Endothelial cell of umbilical vein (primary cell): Measurements from ENCODE around the gene GRPEL1. TPM values are rescaled to one million over a fixed set of nuclear protein-coding genes. Genes with fewer than 3 reads are reported as not detected.

ENCODE experiments used
- BruUV-seq: library from RNA; stranded (reverse); fragments of 400-500 nt; replicated peaks from 2 replicates; lab custom pipeline; 2021; lab: Mats Ljungman, UMichigan
- CTCF ChIA-PET: fragments of 300-600, 350-600 bp; sonication (Branson Sonifier 250); formaldehyde crosslinking; loops from one replicate; lab custom pipeline; 2021; ENCODE audit warnings: antibody characterized with exemption, inconsistent platforms; lab: Charles Lee
- POLR2A ChIA-PET: fragments of 300-600, 350-600 bp; sonication (Branson Sonifier 250); formaldehyde crosslinking; loops from one replicate; lab custom pipeline; 2021; ENCODE audit warnings: antibody characterized with exemption, inconsistent platforms; lab: Charles Lee
- DNase-seq: peaks from one replicate; pipeline ENCODE4 v3.0.0-alpha.2; 2011; ENCODE audit warnings: low read depth, low spot score
- FAIRE-seq: peaks from 2 replicates; lab custom pipeline; 2011; peaks lifted over from hg19 to GRCh38; lab: Jason Lieb, UNC
- H2AFZ ChIP-seq: 2 replicates; pipeline ENCODE4 v1.6.0; 2012; ENCODE audit warnings: low read depth, low read length, control low read depth, inconsistent platforms
- H3K27ac ChIP-seq: 2 replicates; pipeline ENCODE4 v1.5.1; 2011; ENCODE audit warnings: low read depth, mild to moderate bottlenecking, control low read depth, low read length, moderate library complexity; ENCODE audit not compliant: insufficient read depth
- H3K27me3 ChIP-seq, 2 experiments: 2 replicates each; pipeline versions ENCODE4 v1.6.0 to v1.6.1; 2011; ENCODE audit warnings: low read length in 2 of 2, mixed read lengths in 1 of 2; ENCODE audit not compliant: control insufficient read depth in 2 of 2, insufficient read depth in 2 of 2
- H3K36me3 ChIP-seq, 2 experiments: 2 replicates in 1 of 2; 3 replicates in 1 of 2; pipeline ENCODE4 v1.5.1; 2011; ENCODE audit warnings: low read length in 2 of 2, mild to moderate bottlenecking in 1 of 2, moderate library complexity in 1 of 2; ENCODE audit not compliant: control insufficient read depth in 2 of 2, insufficient read depth in 2 of 2; ENCODE audit errors: extremely low read depth in 1 of 2
- H3K4me1 ChIP-seq: 3 replicates; pipeline ENCODE4 v1.5.1; 2011; ENCODE audit warnings: mild to moderate bottlenecking, low read length; ENCODE audit not compliant: control insufficient read depth, insufficient read depth; ENCODE audit errors: extremely low read depth
- H3K4me2 ChIP-seq: 2 replicates; pipeline ENCODE4 v1.6.1; 2011; ENCODE audit warnings: low read length, control low read depth, mixed read lengths; ENCODE audit not compliant: insufficient read depth
- H3K4me3 ChIP-seq, 3 experiments: fragments of 200-600 bp in 1 of 3; sonication (generic), shearing (Covaris generic) in 1 of 3; replicated peaks in 1 of 3; 2 replicates each; pipeline ENCODE4 v1.5.1; 2011 to 2016; ENCODE audit warnings: control low read depth in 3 of 3, low read length in 3 of 3, mild to moderate bottlenecking in 2 of 3, inconsistent platforms in 1 of 3, low read depth in 1 of 3, moderate library complexity in 1 of 3; ENCODE audit not compliant: insufficient read depth in 1 of 3
- H3K79me2 ChIP-seq: 2 replicates; pipeline ENCODE4 v1.6.0; 2012; ENCODE audit warnings: low read length, inconsistent platforms; ENCODE audit not compliant: control insufficient read depth, insufficient read depth
- H3K9ac ChIP-seq: replicated peaks from 2 replicates; pipeline ENCODE3; 2011; ENCODE audit warnings: low read length, control low read depth; ENCODE audit not compliant: insufficient read depth; ENCODE audit errors: extremely low read depth
- H3K9me1 ChIP-seq: replicated peaks from 3 replicates; pipeline ENCODE4 v1.6.0; 2011; ENCODE audit warnings: mild to moderate bottlenecking, low read length; ENCODE audit not compliant: control insufficient read depth, insufficient read depth; ENCODE audit errors: extremely low read depth
- H3K9me3 ChIP-seq: replicated peaks from 2 replicates; pipeline ENCODE4 v1.5.1; 2012; ENCODE audit warnings: low read length, inconsistent platforms; ENCODE audit not compliant: control insufficient read depth, insufficient read depth
- H4K20me1 ChIP-seq: replicated peaks from 2 replicates; pipeline ENCODE3; 2011; ENCODE audit warnings: mild to moderate bottlenecking, low read length; ENCODE audit not compliant: control insufficient read depth, insufficient read depth; ENCODE audit errors: extremely low read depth
- CTCF ChIP-seq, 2 donors: IDR thresholded peaks; 1 replicate in 1 of 2; 2 replicates in 1 of 2; pipeline ENCODE4 v1.5.1; 2011; ENCODE audit warnings: low read length in 2 of 2, mild to moderate bottlenecking in 2 of 2, moderate library complexity in 2 of 2, control low read depth in 1 of 2, inconsistent platforms in 1 of 2, low read depth in 1 of 2; ENCODE audit not compliant: insufficient read depth in 1 of 2; ENCODE audit errors: extremely low read depth in 1 of 2
- GATA2 ChIP-seq: IDR thresholded peaks from 2 replicates; pipeline ENCODE4 v1.7.0; 2011; ENCODE audit warnings: low read depth, mild to moderate bottlenecking, moderate library complexity, mixed read lengths, low read length; ENCODE audit not compliant: insufficient read length, insufficient read depth
- JUN ChIP-seq: IDR thresholded peaks from 2 replicates; pipeline ENCODE4 v1.6.1; 2011; ENCODE audit warnings: borderline replicate concordance, low read depth; ENCODE audit not compliant: insufficient read length, insufficient read depth
- MYC ChIP-seq: IDR thresholded peaks from one replicate; pipeline ENCODE4 v1.6.1; 2011; ENCODE audit warnings: mild to moderate bottlenecking, low read depth, low read length
- dilution Hi-C: fragments of 300-500 bp; cut with MboI; formaldehyde crosslinking; loops from one replicate; pipeline ENCODE4 v1.15.0; 2019; ENCODE audit warnings: low sequenced_read_pairs; ENCODE audit not compliant: extremely low pct_ligation_motif_present
- intact Hi-C: fragments of 100-400 bp; cut with micrococcal nuclease; formaldehyde crosslinking; loops from one replicate; pipeline ENCODE4 v1.10.0; 2022
- polyA plus RNA-seq, 4 experiments: library from polyadenylated mRNA; depleted of rRNA in 3 of 4; stranded (reverse) in 3 of 4; unstranded in 1 of 4; fragments of >200 nt; gene quantifications; 2 replicates each; pipeline versions ENCODE4 v1.2.1 to v1.2.3, GENCODE V29; 2011 to 2012; ENCODE audit warnings: missing spikeins in 1 of 4
- total RNA-seq: library from RNA; stranded (reverse); gene quantifications from 2 replicates; pipeline ENCODE4 v1.2.3, GENCODE V29; 2021

Gene GRPEL1
- total and polyA plus RNA-seq, 2 donors (not counting 3 experiments of a cell fraction or from before 2014, with no cell fraction given), result 17.3 to 42.6 TPM

- DNase-seq (no peak), FAIRE-seq (no peak)
- H3K36me3 ChIP-seq, result peaks cover 2 to 6% of the 10 kb centered on the region in 2 experiments
- no peak overlapping the region for H3K9ac ChIP-seq
- H3K4me1 ChIP-seq, result peaks cover 13% of the 10 kb centered on the region
- H4K20me1 ChIP-seq, result no peaks in the 10 kb centered on the region
- CTCF ChIA-PET, result interaction anchor here (0.6 to 2.2 kb wide), 6 partner anchors 9 to 1152 kb away, joined by 3 to 16 read pairs (median 6); partner anchors contain the start of genes GRPEL1 and TADA2B
- no peaks in the 10 kb centered on the region for H3K27me3 ChIP-seq
- no TSS peak for BruUV-seq
- intact Hi-C loops, result no loop called here
- peaks cover 17% of the 10 kb centered on the region for H3K79me2 ChIP-seq
- H3K4me3 ChIP-seq, result no peak overlapping the region
- dilution Hi-C loops, result no loop called here
- H2AFZ ChIP-seq, result no peak overlapping the region
- H3K9me3 ChIP-seq, result no peaks in the 10 kb centered on the region
- H3K4me2 ChIP-seq, result no peak overlapping the region
- no peak overlapping the region for H3K27ac ChIP-seq
- TF ChIP-seq MYC (no peak), JUN (no peak), CTCF (IDR thresholded peaks at IDR 0.05; ENCODE audit: extremely low read depth in 1 of 2, insufficient read depth in 1 of 2, low read depth in 1 of 2, low read length in 2 of 2) (no peak), GATA2 (no peak)
- POLR2A ChIA-PET, result interaction anchor here (1.1 to 1.7 kb wide), 2 partner anchors 11 to 13 kb away, joined by 3 to 6 read pairs; partner anchors contain the start of genes GRPEL1 and TADA2B
- no peaks in the 10 kb centered on the region for H3K9me1 ChIP-seq
Observed at GRCh38 chr4:7054106-7054880, 13.6 kb downstream of the GRPEL1 start.
